ENCODE data around the gene ALK.

Gene ALK

DNA sequence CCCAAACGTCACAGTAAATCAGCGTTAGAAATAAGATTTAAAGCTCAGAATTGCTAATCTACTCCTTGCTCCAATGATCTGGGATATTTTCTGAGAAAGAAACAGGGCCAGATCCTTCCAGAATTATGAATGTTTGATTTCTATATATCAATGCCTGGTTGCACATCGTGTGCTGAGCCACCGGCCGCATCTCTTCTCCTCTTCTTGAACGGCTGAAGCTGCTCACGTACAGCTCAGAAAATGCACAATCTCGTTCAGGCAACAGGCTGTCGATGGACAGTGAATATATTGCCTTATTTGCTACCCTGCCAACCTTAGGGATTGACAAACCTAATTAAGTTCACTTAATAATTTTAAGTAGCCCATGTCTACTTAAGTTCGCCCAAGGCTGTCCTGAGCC is 636.7 kb downstream of the ALK start:
- H3K36me3 ChIP-seq (ENCODE audit: control insufficient read depth, insufficient read depth, low read length, severe bottlenecking): no peaks in the 10 kb centered on the region
- DNase-seq (ENCODE audit: low read depth): no peak

DNA sequence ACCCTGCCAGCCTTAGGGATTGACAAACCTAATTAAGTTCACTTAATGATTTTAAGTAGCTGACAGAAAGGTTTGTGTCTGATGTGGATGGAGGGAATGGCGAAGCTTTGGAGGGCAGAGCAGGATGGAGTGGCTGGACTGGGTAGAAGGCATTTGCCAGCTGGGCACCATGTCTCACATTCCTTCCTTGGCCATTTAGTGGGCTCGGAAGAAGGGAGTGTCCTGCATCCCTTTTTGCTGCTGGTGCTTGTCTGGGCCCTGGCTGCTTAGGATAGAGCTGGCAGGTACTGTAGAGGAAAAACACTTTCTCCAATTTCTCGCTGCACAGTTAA is 639.5 kb downstream of the ALK start:
- Histone ChIP-seq H3K4me1 (ENCODE audit: control insufficient read depth, insufficient read depth, low read length) (no peaks in the 10 kb centered on the region), H3K9ac (ENCODE audit: low read length) (no peak overlapping the region), H3K9me3 (ENCODE audit: control insufficient read depth, low read length) (no peaks in the 10 kb centered on the region), H3K27me3 (replicated peaks; ENCODE audit: control insufficient read depth, insufficient read depth, low read length) (peaks cover 28% of the 10 kb centered on the region), H3K4me3 (ENCODE audit: low read length) (no peak overlapping the region), H3K36me3 (ENCODE audit: control insufficient read depth, insufficient read depth, low read length, severe bottlenecking) (no peaks in the 10 kb centered on the region)
- no peak for DNase-seq (ENCODE audit: low read depth)

More for the DNA sequence above, 636.7 kb downstream of the ALK start:
- H3K27me3 ChIP-seq (replicated peaks; ENCODE audit: control insufficient read depth, insufficient read depth, low read length): peaks cover 7% of the 10 kb centered on the region
- no peaks in the 10 kb centered on the region for H3K4me1 ChIP-seq (ENCODE audit: control insufficient read depth, insufficient read depth, low read length)
- H3K9me3 ChIP-seq (ENCODE audit: control insufficient read depth, low read length): no peaks in the 10 kb centered on the region
- no peak overlapping the region for H3K4me3 ChIP-seq (ENCODE audit: low read length)
- no peak overlapping the region for H3K9ac ChIP-seq (ENCODE audit: low read length)

DNA sequence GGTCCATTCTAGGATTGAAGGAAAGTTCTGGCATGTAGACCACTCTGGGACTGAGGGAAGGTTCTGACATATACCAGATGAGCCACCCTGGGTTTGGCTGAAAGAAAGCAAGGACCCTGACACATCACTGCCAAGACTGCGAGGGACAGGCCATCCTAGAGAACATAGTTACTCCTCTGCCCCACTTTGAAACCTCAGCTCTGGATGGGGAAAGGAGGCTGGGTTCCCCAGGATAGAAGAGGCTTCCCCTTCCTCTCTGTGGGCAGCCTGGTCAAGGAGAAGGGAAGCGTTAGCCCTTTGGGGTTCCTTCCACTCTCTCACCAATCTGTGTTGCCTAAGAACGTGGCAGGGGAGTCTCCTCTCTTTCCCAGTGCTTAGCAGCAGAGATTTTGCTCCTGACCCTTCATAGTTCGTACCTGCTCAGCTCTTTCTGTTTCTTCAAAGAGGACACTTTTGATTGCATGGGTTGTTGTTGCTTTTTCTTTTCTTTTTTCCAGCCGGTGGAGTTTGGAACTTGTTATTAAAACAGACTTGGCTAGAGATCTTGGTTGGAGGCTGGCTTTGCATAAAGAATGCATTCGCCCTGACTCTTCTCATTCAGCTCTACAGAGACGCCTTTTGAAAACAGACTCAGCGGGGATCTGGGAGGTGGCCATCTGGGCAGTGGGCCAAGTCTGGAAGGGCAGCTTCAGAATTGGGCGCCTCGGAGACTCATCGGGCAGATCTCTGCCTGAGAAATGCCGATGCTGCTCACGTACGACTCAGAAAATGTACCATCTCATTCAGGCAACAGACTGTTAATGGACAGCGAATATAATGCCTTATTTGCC is 640.1 kb downstream of the ALK start:
- peaks cover 28% of the 10 kb centered on the region for H3K27me3 ChIP-seq (replicated peaks; ENCODE audit: control insufficient read depth, insufficient read depth, low read length)
- H3K36me3 ChIP-seq (ENCODE audit: control insufficient read depth, insufficient read depth, low read length, severe bottlenecking): no peaks in the 10 kb centered on the region
- H3K4me1 ChIP-seq (ENCODE audit: control insufficient read depth, insufficient read depth, low read length): no peaks in the 10 kb centered on the region
- H3K4me3 ChIP-seq (ENCODE audit: low read length): no peak overlapping the region
- DNase-seq (ENCODE audit: low read depth): peak; percentile 66
- no peaks in the 10 kb centered on the region for H3K9me3 ChIP-seq (ENCODE audit: control insufficient read depth, low read length)
- no peak overlapping the region for H3K9ac ChIP-seq (ENCODE audit: low read length)

GRCh38 chr2:29278966-29279365 is 642.4 kb downstream of the ALK start:
- H3K4me3 ChIP-seq (ENCODE audit: low read length): no peak overlapping the region
- no peak overlapping the region for H3K9ac ChIP-seq (ENCODE audit: low read length)
- peaks cover 37% of the 10 kb centered on the region for H3K27me3 ChIP-seq (replicated peaks; ENCODE audit: control insufficient read depth, insufficient read depth, low read length)
- no peaks in the 10 kb centered on the region for H3K9me3 ChIP-seq (ENCODE audit: control insufficient read depth, low read length)
- H3K4me1 ChIP-seq (ENCODE audit: control insufficient read depth, insufficient read depth, low read length): no peaks in the 10 kb centered on the region
- DNase-seq (ENCODE audit: low read depth): no peak
- no peaks in the 10 kb centered on the region for H3K36me3 ChIP-seq (ENCODE audit: control insufficient read depth, insufficient read depth, low read length, severe bottlenecking)

DNA sequence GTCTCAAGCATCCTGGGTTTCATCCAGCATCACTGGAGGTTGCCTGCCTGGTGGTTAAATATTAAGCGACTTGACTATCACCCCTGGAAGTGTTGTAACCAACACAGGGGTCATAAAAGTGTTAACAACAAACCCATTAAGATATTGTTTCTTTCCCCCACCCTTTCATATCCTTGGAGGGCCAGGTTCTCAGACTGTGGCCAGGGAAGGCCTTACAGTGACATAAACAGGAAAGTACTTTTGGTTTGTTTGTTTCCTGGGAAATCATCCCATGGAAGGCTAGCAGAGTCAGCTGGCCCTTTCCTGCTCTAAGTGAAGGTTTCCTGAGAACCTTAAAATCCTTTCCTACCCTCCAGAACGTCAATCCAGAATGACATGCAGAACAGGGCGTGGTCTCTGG is 645.2 kb downstream of the ALK start:
- Histone ChIP-seq H3K4me3 (ENCODE audit: low read length) (no peak overlapping the region), H3K36me3 (ENCODE audit: control insufficient read depth, insufficient read depth, low read length, severe bottlenecking) (no peaks in the 10 kb centered on the region), H3K4me1 (ENCODE audit: control insufficient read depth, insufficient read depth, low read length) (no peaks in the 10 kb centered on the region), H3K27me3 (replicated peaks; ENCODE audit: control insufficient read depth, insufficient read depth, low read length) (peaks cover 37% of the 10 kb centered on the region), H3K9ac (ENCODE audit: low read length) (no peak overlapping the region), H3K9me3 (ENCODE audit: control insufficient read depth, low read length) (no peaks in the 10 kb centered on the region)
- DNase-seq (ENCODE audit: low read depth): no peak

- DNase-seq (ENCODE audit: low read depth): no peak
- Histone ChIP-seq H3K9me3 (ENCODE audit: control insufficient read depth, low read length) (no peaks in the 10 kb centered on the region), H3K4me3 (ENCODE audit: low read length) (no peak overlapping the region), H3K4me1 (ENCODE audit: control insufficient read depth, insufficient read depth, low read length) (no peaks in the 10 kb centered on the region), H3K27me3 (replicated peaks; ENCODE audit: control insufficient read depth, insufficient read depth, low read length) (peaks cover 31% of the 10 kb centered on the region), H3K36me3 (ENCODE audit: control insufficient read depth, insufficient read depth, low read length, severe bottlenecking) (no peaks in the 10 kb centered on the region), H3K9ac (ENCODE audit: low read length) (no peak overlapping the region)
These were observed 646.2 kb downstream of the ALK start for GRCh38 chr2:29275186-29275585.

DNA sequence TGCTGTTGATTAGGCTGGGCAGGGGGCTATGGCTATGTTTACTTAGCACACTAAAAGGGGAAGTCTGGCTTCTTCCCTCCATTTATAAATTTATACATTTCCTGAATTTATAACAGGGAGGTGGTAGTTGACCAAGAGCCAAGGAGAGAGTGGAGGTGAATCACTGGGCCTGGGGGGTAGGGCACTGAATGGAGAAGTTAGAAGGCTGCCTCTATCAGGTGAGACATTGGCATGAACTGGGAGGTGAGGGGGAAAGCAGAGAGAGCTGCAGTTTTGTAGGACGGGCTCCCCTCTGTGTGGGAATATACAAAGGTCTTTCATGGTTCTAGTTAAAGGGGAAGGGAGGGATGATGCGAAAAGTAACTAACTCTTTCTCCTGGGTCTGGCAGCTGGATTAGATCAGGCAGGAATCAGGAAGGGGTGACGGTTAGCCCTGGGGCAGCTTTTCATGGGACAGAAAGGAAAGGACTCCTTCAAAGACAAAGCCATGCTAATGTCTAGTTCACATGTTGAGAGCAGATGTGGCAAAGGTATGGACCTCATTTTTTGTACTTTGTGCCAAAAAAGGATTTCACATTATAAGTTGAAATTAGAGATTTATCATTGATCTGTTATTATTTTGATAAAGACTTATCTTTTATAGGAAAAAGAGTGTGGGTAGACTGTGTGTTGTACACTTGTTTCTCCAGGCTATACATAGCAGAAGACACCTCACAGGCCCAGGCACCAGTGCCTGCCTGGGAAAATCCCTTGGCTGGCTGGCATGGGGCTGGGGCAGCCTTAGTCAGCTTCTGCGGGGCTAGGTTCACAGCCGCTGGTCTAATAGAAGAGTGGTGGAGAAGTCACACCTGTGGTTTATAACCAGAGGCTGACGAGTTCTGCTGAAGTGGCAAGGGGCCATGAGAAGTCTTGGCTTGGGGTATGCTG is 647.4 kb downstream of the ALK start:
- no peaks in the 10 kb centered on the region for H3K4me1 ChIP-seq (ENCODE audit: control insufficient read depth, insufficient read depth, low read length)
- no peaks in the 10 kb centered on the region for H3K9me3 ChIP-seq (ENCODE audit: control insufficient read depth, low read length)
- no peak overlapping the region for H3K4me3 ChIP-seq (ENCODE audit: low read length)
- no peak for DNase-seq (ENCODE audit: low read depth)
- no peaks in the 10 kb centered on the region for H3K36me3 ChIP-seq (ENCODE audit: control insufficient read depth, insufficient read depth, low read length, severe bottlenecking)
- no peak overlapping the region for H3K9ac ChIP-seq (ENCODE audit: low read length)
- H3K27me3 ChIP-seq (replicated peaks; ENCODE audit: control insufficient read depth, insufficient read depth, low read length): peaks cover 25% of the 10 kb centered on the region

GRCh38 chr2:29273004-29273684 is 648.2 kb downstream of the ALK start:
- Histone ChIP-seq H3K4me3 (ENCODE audit: low read length) (no peak overlapping the region), H3K27me3 (replicated peaks; ENCODE audit: control insufficient read depth, insufficient read depth, low read length) (peaks cover 17% of the 10 kb centered on the region), H3K9me3 (ENCODE audit: control insufficient read depth, low read length) (no peaks in the 10 kb centered on the region), H3K9ac (ENCODE audit: low read length) (no peak overlapping the region), H3K36me3 (ENCODE audit: control insufficient read depth, insufficient read depth, low read length, severe bottlenecking) (no peaks in the 10 kb centered on the region), H3K4me1 (ENCODE audit: control insufficient read depth, insufficient read depth, low read length) (no peaks in the 10 kb centered on the region)
- no peak for DNase-seq (ENCODE audit: low read depth)

DNA sequence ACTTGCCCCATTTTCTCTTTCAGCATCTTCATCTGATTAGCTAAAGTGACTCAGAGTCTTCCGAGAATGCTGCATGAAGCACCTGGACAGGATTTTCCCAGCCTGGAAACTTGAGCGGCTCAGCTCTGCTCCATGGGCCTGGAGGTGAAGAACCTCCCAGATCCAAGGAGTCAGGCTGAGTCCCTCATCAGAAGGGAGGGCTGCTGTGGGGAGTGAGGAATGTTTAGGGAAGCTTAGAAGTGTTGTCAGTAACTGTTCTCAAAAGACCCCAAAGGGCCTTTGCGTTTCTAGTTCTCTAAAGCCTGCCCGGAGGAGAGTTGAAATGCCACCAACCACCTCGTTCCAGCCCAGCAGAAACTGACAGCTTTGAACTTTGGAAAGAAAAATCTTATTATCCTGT is 649.1 kb downstream of the ALK start:
- no peaks in the 10 kb centered on the region for H3K9me3 ChIP-seq (ENCODE audit: control insufficient read depth, low read length)
- peaks cover 12% of the 10 kb centered on the region for H3K27me3 ChIP-seq (replicated peaks; ENCODE audit: control insufficient read depth, insufficient read depth, low read length)
- no peak overlapping the region for H3K4me3 ChIP-seq (ENCODE audit: low read length)
- H3K9ac ChIP-seq (ENCODE audit: low read length): no peak overlapping the region
- H3K36me3 ChIP-seq (ENCODE audit: control insufficient read depth, insufficient read depth, low read length, severe bottlenecking): no peaks in the 10 kb centered on the region
- no peaks in the 10 kb centered on the region for H3K4me1 ChIP-seq (ENCODE audit: control insufficient read depth, insufficient read depth, low read length)
- DNase-seq (ENCODE audit: low read depth): no peak

DNA sequence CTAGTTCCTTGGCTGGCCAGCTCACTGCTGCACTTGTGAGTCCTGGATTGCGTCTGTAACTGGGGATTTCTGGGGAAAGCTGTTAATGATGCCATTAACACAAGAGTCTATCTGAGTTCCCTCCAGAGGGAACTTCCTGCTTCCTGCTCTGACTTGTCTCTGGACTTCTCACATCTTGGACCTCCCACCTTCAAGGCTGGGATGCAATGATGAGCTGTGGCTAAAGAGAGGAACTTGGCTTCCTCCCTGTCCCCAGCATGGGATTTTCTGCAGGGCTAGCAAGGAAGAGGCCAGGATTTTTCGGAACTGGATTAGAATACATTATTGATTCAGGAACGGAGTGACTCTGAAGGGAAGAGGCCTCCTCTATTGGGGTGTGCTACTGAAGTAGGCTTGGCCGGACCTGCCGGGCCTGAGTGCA is 650.7 kb downstream of the ALK start:
- no peaks in the 10 kb centered on the region for H3K4me1 ChIP-seq (ENCODE audit: control insufficient read depth, insufficient read depth, low read length)
- H3K9ac ChIP-seq (ENCODE audit: low read length): no peak overlapping the region
- DNase-seq (ENCODE audit: low read depth): no peak
- no peaks in the 10 kb centered on the region for H3K36me3 ChIP-seq (ENCODE audit: control insufficient read depth, insufficient read depth, low read length, severe bottlenecking)
- peaks cover 6% of the 10 kb centered on the region for H3K27me3 ChIP-seq (replicated peaks; ENCODE audit: control insufficient read depth, insufficient read depth, low read length)
- no peak overlapping the region for H3K4me3 ChIP-seq (ENCODE audit: low read length)
- H3K9me3 ChIP-seq (ENCODE audit: control insufficient read depth, low read length): no peaks in the 10 kb centered on the region

GRCh38 chr2:29269765-29270109 is 651.6 kb downstream of the ALK start:
- Histone ChIP-seq H3K9me3 (ENCODE audit: control insufficient read depth, low read length) (no peaks in the 10 kb centered on the region), H3K36me3 (ENCODE audit: control insufficient read depth, insufficient read depth, low read length, severe bottlenecking) (no peaks in the 10 kb centered on the region), H3K27me3 (replicated peaks; ENCODE audit: control insufficient read depth, insufficient read depth, low read length) (peaks cover 2% of the 10 kb centered on the region), H3K4me3 (ENCODE audit: low read length) (no peak overlapping the region), H3K4me1 (ENCODE audit: control insufficient read depth, insufficient read depth, low read length) (no peaks in the 10 kb centered on the region), H3K9ac (ENCODE audit: low read length) (no peak overlapping the region)
- no peak for DNase-seq (ENCODE audit: low read depth)

Data from adipocyte (in vitro differentiated cells).